Measurements from ENCODE around the gene LINGO3. TPM values are rescaled to one million over a fixed set of nuclear protein-coding genes. Genes with fewer than 3 reads are reported as not detected.

LINGO3 gene
- total RNA-seq, 2 experiments from 2014 or later: 0.33 to 0.39 TPM

DNA sequence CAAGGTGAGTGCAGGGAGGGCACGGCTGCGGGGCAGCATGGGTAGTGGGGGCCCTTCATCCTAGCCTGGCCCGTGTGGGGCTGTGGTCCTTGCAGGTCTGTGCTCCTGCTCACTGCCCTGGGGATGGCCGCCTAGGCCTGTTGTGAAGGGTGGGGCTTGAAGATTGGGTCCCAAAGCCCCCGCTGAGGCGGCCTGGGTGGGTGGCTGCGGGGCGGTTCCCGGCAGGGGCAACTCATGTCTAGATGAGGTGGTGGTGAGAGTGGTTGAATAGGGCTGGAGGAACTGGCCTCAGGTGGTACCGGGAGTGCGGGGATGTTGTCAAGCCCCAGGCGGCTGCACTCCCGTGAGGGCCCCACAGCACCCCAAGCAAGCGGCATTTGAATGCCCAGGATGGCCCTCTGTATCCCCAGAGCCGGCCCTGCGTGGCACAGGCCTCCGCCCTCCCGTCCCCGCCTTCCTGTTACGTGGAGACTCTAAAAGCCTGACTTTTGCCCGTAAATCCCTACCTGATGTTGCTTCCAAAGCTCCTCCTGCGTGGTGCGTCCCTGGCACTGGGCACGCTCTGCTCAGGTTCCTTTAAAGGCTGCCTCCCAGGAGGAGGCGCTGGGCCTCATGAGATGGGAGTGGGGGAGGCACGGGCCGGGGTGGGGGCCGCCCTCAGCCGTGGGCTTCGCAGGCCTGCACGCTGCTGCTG, 35.5 kb upstream of the LINGO3 start:
- peaks cover 18% of the 10 kb centered on the region for H3K36me3 ChIP-seq (ENCODE audit: insufficient read depth, low read length)
- no peaks in the 10 kb centered on the region for H3K9me3 ChIP-seq (ENCODE audit: control insufficient read depth in 1 of 2, insufficient read depth in 1 of 2, low read length in 2 of 2)
- intact Hi-C loops (cut with DNase I, micrococcal nuclease): no loop called here
- H3K27me3 Mint-ChIP-seq: no peaks in the 10 kb centered on the region
- ChIA-PET CTCF (no interaction called here), POLR2A (no interaction called here)
- H3K4me1 ChIP-seq (ENCODE audit: insufficient read depth, low read length): no peaks in the 10 kb centered on the region
- H3K27me3 ChIP-seq (ENCODE audit: control insufficient read depth in 1 of 2, insufficient read depth in 2 of 2, low read length in 2 of 2): no peaks in the 10 kb centered on the region
- no peaks in the 10 kb centered on the region for H3K9me3 Mint-ChIP-seq
- ATAC-seq (ENCODE audit: poor library complexity) (no peak), DNase-seq (no peak)
- TF ChIP-seq, protein P1, sequence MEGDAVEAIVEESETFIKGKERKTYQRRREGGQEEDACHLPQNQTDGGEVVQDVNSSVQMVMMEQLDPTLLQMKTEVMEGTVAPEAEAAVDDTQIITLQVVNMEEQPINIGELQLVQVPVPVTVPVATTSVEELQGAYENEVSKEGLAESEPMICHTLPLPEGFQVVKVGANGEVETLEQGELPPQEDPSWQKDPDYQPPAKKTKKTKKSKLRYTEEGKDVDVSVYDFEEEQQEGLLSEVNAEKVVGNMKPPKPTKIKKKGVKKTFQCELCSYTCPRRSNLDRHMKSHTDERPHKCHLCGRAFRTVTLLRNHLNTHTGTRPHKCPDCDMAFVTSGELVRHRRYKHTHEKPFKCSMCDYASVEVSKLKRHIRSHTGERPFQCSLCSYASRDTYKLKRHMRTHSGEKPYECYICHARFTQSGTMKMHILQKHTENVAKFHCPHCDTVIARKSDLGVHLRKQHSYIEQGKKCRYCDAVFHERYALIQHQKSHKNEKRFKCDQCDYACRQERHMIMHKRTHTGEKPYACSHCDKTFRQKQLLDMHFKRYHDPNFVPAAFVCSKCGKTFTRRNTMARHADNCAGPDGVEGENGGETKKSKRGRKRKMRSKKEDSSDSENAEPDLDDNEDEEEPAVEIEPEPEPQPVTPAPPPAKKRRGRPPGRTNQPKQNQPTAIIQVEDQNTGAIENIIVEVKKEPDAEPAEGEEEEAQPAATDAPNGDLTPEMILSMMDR (IDR thresholded peaks at IDR 0.05): no peak
- no peaks in the 10 kb centered on the region for H3K4me1 Mint-ChIP-seq (ENCODE audit: low read depth)
- peaks cover 11% of the 10 kb centered on the region for H3K36me3 Mint-ChIP-seq (ENCODE audit: low read depth)
- H3K4me3 Mint-ChIP-seq: no peak overlapping the region
- no peak overlapping the region for H3K27ac Mint-ChIP-seq
- H3K27ac ChIP-seq (ENCODE audit: low read depth in 1 of 2, low read length in 2 of 2): no peak overlapping the region
- H3K4me3 ChIP-seq (ENCODE audit: low read length): no peak overlapping the region

DNA sequence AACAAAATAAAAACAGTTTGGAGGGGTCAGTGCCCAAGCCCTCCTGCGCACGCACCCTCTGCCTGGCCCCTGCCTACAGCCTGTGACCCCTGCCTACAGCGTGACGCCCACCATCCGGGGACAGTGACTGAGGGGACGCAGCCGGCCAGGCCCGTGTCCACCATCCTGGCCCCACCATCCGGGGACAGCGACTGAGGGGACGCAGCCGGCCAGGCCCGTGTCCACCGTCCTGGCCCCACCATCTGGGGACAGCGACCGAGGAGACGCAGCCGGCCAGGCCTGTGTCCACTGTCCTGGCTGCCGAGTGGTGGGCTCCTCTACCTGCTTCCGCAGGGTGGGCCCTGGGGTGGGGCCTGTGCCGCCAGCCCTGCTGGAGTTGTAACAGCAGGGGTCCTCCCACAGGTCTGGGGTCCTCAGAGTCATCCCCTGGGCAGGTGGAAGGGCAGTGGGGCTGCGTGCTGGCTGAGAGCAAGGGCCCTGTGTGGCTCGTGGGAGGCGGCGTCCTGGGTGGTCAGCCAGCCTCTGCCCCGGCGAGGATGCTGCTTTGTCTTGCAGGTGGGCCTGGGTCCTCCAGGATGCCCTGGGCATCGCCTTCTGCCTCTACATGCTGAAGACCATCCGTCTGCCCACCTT, 34.8 kb upstream of the LINGO3 start:
- no peak for DNase-seq
- H3K4me1 Mint-ChIP-seq (ENCODE audit: low read depth): no peaks in the 10 kb centered on the region

DNA sequence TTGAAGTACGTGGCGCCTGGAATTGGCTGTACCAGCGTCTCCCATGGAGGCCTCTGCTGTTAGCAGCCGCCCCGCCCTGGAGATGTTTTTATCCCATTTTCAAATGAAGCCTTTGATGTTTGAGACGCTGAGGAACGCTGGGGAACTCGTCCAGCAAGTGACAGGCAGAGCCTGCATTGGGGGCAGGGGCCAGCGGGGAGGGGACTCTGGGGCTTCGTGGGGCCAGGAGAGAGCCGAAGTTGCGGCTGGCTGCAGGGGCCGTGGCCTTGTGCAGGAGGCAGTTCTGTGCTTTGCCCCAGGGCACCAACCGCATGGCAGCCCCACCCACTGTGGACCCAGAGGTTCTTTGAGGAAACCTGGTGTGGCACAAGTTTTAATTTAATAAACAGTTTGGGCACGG, 34.0 kb upstream of the LINGO3 start:
- Mint-ChIP-seq H3K36me3 (ENCODE audit: low read depth) (peaks cover 11% of the 10 kb centered on the region), H3K9me3 (no peaks in the 10 kb centered on the region), H3K27me3 (no peaks in the 10 kb centered on the region), H3K4me3 (no peak overlapping the region), H3K27ac (no peak overlapping the region), H3K4me1 (ENCODE audit: low read depth) (no peaks in the 10 kb centered on the region)
- Histone ChIP-seq H3K4me3 (ENCODE audit: low read length) (no peak overlapping the region), H3K36me3 (ENCODE audit: insufficient read depth, low read length) (peaks cover 18% of the 10 kb centered on the region), H3K27me3 (ENCODE audit: control insufficient read depth in 1 of 2, insufficient read depth in 2 of 2, low read length in 2 of 2) (no peaks in the 10 kb centered on the region), H3K27ac (ENCODE audit: low read depth in 1 of 2, low read length in 2 of 2) (no peak overlapping the region), H3K4me1 (ENCODE audit: insufficient read depth, low read length) (no peaks in the 10 kb centered on the region), H3K9me3 (ENCODE audit: control insufficient read depth in 1 of 2, insufficient read depth in 1 of 2, low read length in 2 of 2) (no peaks in the 10 kb centered on the region)
- POLR2A ChIA-PET: no interaction called here
- intact Hi-C loops (cut with DNase I, micrococcal nuclease): no loop called here
- CTCF ChIA-PET: no interaction called here
- ATAC-seq (ENCODE audit: poor library complexity): no peak
- DNase-seq: no peak
- TF ChIP-seq, protein P1 (IDR thresholded peaks at IDR 0.05): no peak

More for the DNA sequence above, 34.8 kb upstream of the LINGO3 start:
- Histone ChIP-seq H3K9me3 (ENCODE audit: control insufficient read depth in 1 of 2, insufficient read depth in 1 of 2, low read length in 2 of 2) (no peaks in the 10 kb centered on the region), H3K36me3 (ENCODE audit: insufficient read depth, low read length) (peaks cover 18% of the 10 kb centered on the region), H3K4me1 (ENCODE audit: insufficient read depth, low read length) (no peaks in the 10 kb centered on the region), H3K4me3 (ENCODE audit: low read length) (no peak overlapping the region), H3K27me3 (ENCODE audit: control insufficient read depth in 1 of 2, insufficient read depth in 2 of 2, low read length in 2 of 2) (no peaks in the 10 kb centered on the region), H3K27ac (ENCODE audit: low read depth in 1 of 2, low read length in 2 of 2) (no peak overlapping the region)
- CTCF ChIA-PET: no interaction called here
- TF ChIP-seq, protein P1 (IDR thresholded peaks at IDR 0.05): no peak
- POLR2A ChIA-PET: no interaction called here
- intact Hi-C loops (cut with DNase I, micrococcal nuclease): no loop called here
- Mint-ChIP-seq H3K27ac (no peak overlapping the region), H3K27me3 (no peaks in the 10 kb centered on the region), H3K4me3 (no peak overlapping the region), H3K36me3 (ENCODE audit: low read depth) (peaks cover 11% of the 10 kb centered on the region), H3K9me3 (no peaks in the 10 kb centered on the region)
- no peak for ATAC-seq (ENCODE audit: poor library complexity)
